ENCODE results near the gene NHP2.
"Not testable (repeated sequence)": the region's sequence is repeated elsewhere in the genome, so short reads cannot be mapped to it uniquely, and the experiment has no call there.

Gene NHP2

GRCh38 chr5:178131446-178131996 lies 22.2 kb downstream of the NHP2 start:
- no peak for DNase-seq

GRCh38 chr5:178130576-178131445 lies 22.9 kb downstream of the NHP2 start, which contains the start of gene RMND5B:
Gene RMND5B, plus strand, starts transcription at chr5:178131014. Its CDS starts 7,106 bp downstream, at chr5:178138120.
- DNase-seq: peak in 54 of 56 donors; percentile 34 to 89 (median 69)

- not testable (repeated sequence) for DNase-seq
Observed at GRCh38 chr5:178130234-178130575, 23.5 kb downstream of the NHP2 start.

GRCh38 chr5:178129296-178129695 lies 24.4 kb downstream of the NHP2 start:
- DNase-seq: no peak

- not testable (repeated sequence) for DNase-seq
Observed at GRCh38 chr5:178127300-178128009, 26.2 kb downstream of the NHP2 start.

- DNase-seq: no peak
Observed at GRCh38 chr5:178126556-178126955, 27.1 kb downstream of the NHP2 start.

GRCh38 chr5:178125253-178125906 lies 28.3 kb downstream of the NHP2 start:
- no peak for DNase-seq

- no peak for DNase-seq
Observed at GRCh38 chr5:178123966-178124925, 29.4 kb downstream of the NHP2 start.

GRCh38 chr5:178123094-178123965 lies 30.4 kb downstream of the NHP2 start:
- no peak for DNase-seq

GRCh38 chr5:178122346-178122745 lies 31.3 kb downstream of the NHP2 start:
- no peak for DNase-seq

- no peak for DNase-seq
Observed at GRCh38 chr5:178121391-178122276, 32.1 kb downstream of the NHP2 start.

GRCh38 chr5:178120607-178121357 lies 32.9 kb downstream of the NHP2 start:
- DNase-seq: peak in 21 of 56 donors; percentile 2 to 57 (median 21)

GRCh38 chr5:178119915-178120606 lies 33.6 kb downstream of the NHP2 start:
- no peak for DNase-seq

- no peak for DNase-seq
Observed at GRCh38 chr5:178117923-178118701, 35.6 kb downstream of the NHP2 start.

- no peak for DNase-seq
Observed at GRCh38 chr5:178116143-178116885, 37.4 kb downstream of the NHP2 start.

- DNase-seq: no peak
Observed at GRCh38 chr5:178115814-178116142, 37.9 kb downstream of the NHP2 start.
